SKM-1 (cell line): Measurements from ENCODE around the gene PRR14.
"Not testable (repeated sequence)": the region's sequence is repeated elsewhere in the genome, so short reads cannot be mapped to it uniquely, and the experiment has no call there.

Experiments
- DNase-seq: peaks from one replicate; lab custom pipeline; 2025; ENCODE audit not compliant: unreplicated experiment; lab: John Stamatoyannopoulos, UW

PRR14 gene

DNA sequence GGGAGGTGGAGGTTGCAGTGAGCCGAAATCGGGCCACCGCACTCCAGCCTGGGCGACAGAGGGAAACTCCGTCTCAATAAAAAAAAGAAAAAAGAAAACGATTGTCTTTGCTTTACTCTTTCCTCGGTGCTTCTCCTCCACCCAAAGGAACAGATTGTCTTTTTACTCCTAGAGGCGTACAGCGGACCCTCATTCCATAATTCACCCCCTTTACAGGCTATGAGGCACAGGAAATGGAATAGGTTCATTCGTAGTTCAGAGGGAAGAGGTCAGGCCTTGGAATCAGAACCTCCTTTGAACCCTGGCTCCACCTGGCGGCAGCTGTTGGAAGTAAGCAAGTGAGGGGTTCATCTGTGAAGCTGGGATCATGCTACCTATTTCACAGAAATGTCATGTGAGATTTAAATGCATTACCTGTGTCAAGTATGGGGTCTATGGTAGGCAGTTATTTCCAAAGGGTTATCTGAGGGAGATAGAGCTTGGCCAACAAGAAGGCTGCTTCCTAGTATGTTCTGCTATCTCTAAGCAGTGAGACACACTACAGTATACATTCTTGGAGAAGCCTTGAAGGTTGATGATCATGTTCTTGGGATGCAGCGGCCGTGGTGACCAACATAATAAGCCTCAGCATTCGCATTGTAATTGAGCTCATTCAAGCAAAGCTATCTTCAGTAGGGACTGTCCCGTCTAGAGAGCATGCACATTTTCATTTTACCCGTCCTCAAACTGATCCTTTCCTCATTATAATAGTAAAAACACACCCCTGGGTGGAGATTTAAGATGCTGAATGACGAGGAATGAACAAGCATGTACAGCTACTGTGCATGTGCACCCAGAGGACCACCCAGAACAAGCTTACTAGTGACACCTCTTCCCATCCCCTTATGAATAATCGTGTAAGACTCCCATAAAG is 21.9 kb upstream of the PRR14 start:
- peak; percentile 71 for DNase-seq

DNA sequence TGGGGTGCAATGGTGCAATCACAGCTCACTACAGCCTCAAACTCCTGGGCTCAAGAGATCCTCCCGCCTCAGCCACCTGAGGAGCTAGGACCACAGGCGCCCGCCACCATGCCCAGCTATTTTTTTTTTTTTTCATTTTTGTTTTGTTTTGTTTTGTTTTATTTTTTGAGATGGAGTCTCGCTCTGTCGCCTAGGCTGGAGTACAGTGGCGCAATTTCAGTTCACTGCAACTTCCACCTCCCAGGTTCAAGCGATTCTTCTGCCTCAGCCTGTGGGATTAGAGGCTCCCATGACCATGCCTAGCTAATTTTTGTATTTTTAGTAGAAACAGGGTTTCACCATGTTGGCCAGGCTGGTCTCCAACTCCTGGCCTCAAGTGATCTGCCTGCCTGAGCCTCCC is 18.3 kb upstream of the PRR14 start:
- DNase-seq: not testable (repeated sequence)

DNA sequence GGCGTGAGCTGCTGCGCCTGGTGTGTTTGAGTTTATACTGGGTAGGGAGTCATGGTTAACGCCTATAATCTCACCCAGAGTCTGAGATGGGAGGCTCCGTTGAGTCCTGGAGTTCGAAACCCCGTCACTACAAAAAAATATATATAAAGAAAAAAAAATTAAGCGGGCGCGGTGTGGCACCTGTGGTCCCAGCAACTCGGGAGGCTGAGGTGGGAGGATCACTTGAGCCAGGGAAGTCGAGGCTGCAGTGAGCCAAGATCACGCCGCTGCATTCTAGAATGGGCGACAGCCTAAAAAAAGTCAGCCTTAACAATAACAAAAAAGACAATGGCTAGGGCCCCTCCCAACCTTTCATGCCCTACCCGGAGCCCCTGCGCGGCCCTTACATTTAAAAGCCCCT is 17.2 kb upstream of the PRR14 start:
- DNase-seq: no peak

DNA sequence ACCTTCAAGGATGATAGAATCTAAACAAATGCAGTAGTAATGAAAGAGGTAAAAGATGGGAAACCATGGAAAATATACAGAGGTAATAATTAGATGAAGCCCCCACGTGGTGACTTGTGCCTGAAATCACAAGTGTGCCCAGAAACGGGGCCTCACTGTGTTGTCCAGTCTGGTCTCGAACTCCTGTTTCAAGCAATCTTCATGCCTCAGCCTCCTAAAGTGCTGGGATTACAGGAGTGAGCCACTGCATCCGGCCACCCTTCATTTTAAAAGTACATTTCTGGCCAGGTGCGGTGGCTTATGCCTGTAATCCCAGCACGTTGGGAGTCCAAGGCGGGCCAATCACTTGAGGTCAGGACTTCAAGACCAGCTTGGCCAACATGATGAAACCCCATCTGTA is 14.2 kb upstream of the PRR14 start:
- DNase-seq: no peak

DNA sequence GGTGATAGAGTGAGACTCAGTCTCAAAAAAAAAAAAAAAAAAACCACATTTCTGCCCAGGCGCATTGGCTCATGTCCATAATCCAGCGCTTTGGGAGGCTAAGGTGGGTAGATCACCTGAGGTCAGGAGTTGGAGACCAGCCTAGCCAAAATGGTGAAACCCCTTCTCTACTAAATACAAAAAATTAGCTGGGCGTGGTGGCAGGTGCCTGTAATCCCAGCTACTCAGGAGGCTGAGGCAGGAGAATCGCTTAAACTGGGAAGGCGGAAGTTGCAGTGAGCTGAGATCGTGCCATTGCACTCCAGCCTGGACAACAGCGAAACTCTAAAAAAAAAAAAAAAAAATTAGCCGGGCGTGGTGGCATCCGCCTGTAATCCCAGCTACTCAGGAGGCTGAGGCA is 13.6 kb upstream of the PRR14 start:
- DNase-seq: not testable (repeated sequence)

DNA sequence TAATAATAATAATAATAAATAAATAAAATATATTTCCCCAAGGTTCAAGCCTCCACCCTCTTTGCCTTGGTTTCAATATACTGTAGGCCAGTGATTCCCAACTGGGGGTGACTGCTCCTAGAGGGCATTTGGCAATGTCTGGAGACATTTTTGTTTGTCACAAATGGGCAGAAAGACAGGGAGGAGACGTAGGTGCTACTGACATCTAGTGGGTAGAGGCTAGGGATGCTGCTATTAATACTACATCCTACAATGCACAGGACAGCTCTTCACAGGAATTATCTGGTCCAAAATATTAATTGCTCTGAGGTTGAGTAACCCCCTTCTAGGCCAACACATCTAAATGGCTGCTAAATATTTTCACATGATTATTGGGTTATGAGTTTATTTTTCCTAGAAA is 12.8 kb upstream of the PRR14 start:
- peak; percentile 48 for DNase-seq

DNA sequence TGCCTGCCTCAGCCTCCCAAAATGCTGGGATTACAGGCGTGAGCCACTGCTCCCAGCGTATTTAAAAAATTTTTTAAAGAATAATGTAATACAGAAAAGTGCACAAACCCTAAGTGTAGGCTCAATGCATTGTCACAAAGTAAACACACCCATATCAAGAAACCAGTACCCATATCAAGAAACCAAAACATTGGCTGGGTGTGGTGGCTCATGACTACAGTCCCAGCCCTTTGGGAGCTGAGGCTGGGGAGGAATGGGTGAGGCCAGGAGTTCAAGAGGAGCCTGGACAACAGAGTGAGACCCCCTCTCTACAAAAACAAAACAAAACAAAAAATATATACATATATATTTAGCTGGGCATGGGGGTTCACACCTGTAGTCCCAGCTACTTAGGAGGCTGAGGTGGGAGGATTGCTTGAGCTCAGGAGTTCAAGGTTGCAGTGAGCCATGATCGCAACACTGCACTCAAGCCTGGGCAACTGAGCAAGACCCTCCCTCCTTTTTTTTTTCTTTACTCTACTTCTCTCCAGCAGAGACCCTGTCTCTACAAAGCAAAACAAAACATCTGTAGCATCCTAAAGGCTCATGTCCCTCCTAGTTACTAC is 9.3 kb upstream of the PRR14 start:
- no peak for DNase-seq

DNA sequence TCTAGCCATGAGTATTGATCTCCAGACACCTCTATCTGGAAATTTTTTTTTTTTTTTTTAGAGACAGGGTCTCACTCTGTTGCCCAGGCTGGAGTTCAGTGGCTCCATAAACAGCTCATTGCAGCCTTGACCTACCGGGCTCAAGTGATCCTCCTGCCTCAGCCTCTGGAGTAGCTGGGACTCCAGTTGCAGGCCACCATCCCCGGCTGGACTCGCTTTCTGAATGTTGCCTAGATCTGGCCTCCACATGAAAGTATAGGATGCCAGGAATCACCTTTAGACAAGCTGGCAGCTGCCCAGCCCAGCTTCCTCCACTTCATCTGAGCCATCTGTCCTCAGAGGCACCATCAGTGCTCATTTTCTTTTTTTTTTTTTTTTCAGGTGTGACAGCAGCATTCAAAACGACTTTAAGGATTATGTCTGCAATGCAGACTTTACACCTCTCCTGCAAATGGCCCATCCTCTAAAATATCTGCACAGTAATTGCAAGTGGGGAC is 6.4 kb upstream of the PRR14 start:
- DNase-seq: no peak

DNA sequence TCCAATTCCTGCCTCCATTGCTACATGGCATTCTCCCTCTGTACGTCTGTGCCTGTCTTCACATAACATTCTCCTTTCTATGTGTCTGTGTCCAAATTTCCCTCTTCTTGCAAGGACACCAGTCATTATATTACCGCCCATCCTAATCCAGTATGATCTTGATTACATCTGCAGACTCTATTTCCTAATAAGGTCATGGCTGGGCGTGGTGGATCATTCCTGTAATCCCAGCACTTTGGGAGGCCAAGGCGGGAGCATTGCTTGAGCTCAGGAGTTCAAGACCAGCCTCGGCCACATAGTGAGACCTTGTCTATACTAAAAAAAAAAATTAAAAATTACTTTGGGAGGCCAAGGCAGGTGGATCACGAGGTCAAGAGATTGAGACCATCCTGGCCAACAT is 5.0 kb upstream of the PRR14 start:
- DNase-seq: no peak

DNA sequence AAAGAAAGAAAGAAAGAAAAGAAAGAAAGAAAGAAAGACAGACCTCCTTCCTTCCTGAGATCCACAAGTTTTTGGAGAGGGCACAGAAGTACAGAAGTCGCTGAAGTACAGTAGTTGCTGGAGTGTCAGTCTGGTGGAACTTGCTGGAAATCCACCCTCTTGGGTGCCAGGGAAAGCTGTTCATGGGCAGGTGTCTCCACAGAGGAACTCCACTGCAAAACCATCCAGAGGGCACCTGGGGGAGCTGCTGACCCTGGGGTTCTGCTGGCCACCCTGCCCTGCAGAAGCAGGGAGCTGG is 3.5 kb upstream of the PRR14 start:
- no peak for DNase-seq

DNA sequence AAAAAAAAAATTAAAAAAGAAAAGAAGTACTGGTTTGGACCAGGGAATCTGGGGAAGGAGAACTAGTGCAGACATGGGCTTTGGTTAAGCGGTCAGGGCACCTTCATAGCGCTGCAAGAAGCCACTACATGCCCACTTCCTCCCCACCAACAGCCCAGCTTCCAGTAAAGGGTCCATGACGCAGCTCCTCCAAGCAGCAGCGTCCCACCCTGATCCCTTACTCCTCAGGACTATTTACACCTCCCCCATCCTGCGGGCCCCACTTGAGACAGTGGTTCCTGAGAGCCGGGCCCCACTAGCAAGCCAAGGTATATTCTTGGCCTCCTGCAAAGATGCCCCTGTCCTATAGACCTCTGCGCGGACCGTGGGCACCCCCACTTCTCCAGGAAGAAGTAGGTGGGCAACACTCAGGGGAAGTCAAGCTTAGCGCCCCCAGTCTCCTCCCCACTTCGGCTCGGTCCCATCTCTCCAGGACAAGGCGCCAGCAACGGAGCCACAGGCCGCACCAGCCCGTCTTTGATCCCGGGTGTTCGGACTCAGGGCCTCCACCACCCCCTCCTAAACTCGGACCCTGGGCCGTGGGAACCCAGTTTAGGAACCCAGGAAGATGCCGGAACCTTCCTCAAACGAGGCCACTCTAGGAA is 913 bp upstream of the PRR14 start:
- DNase-seq: no peak

DNA sequence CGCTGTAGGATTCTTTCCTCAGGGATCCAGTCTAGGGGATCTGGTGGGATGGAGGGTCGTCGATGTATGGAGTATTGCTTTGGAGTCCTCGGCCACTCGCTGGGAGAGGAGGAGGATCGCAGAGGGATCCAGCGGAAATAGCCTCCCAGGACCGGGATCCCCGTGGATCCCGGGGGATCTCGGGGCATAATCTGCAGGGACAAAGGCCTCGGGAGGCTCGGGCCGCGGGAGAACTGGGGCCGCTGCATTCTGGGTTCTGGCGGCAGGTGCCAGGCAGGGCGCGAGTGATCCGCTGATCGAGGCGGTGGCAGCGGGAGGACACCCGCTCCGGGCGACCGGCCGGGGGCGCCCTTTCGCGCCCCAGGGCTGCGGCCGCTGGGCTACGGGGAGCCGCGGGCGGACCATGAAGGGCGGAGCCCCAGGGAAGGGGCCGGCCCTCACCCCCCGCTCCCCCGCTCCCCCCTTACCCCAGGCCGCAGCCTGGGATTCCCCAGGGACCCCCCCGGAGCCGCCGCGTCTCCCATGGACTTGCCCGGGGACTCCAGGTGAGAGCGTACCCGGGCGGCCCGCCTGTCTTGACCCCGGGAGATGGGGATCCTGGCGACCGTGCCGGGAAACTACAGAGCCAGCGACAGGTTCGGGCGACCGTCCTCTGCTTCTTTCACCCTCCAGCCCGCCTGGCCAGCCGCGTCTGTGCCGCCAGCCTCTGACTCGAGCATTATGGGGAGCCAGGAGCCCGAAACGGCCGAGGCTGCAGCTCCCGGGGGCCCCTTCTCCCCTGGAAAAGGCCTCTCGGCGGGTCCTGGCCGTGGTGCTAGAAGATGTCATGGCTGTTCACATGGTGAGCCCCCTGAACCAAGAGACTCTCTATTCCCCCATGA is 604 bp downstream of the PRR14 start:
- DNase-seq: peak; percentile 54

DNA sequence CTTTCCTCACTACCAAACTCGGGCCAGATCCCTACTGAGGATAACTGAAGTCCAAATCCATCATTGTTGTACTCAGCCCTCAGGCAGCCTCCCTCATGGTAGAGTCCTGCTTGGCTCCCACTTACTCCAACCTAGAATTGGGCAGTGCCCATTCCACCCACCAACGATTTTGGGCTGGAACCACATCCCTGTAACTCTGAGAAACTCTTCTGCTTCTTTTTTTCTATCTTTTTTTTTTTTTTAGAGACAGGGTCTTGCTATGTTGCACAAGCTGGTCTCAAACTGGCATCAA is 1.2 kb downstream of the PRR14 start:
- no peak for DNase-seq

DNA sequence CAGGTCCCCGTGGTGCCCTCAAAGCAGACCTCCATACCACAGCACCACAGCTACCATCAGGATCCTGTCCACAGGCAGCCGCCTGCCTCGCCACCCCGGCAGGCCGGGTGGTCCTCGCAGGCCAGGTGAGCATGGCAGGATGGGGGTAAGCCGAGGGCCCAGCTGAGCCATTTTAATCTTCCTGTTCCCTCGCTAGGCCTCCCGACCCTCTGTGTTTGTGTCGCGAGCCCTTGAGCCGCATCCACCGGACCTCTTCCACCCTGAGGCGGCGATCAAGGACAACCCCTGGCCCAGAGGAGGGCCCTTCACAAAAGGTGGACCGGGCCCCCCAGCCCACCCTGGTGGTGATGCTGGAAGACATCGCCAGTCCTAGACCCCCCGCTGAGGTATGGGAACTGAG is 2.0 kb downstream of the PRR14 start:
- no peak for DNase-seq

DNA sequence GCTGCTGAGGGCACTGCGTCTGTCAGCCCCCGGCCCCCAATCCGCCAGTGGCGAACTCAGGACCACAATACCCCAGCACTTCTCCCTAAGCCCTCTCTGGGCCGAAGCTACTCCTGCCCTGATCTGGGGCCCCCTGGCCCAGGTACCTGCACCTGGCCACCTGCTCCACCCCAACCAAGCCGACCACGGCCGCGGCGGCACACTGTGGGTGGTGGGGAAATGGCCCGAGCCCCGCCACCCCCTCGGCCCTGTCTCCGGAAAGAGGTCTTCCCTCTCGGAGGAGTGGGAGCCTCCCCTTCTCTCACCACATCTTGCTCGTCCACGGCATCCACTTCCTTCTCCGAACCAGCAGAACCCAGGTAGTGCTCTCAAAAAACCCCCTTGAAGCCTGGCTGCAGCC is 4.1 kb downstream of the PRR14 start:
- DNase-seq: no peak

DNA sequence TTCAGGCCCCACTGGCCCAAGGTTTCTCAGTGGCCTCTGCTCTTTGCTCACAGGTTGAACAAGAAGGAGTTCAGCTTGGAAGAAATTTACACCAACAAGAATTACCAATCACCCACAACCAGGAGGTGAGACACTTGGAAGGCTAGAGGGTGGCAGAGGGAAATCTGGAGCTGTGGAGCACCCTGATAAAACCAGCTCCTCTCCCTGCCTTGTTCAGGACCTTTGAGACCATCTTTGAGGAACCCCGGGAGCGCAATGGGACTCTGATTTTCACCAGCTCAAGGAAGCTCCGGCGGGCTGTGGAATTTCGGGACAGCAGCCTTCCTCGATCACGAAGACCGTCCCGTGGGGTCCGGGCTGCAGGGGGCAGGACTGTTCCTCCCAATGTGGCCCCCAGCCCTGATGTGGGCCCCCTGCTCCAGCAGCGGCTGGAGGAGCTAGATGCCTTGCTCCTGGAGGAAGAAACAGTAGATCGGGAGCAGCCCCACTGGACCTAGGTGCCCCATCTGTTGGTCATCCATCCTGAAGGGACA is 5.1 kb downstream of the PRR14 start:
- DNase-seq: no peak

DNA sequence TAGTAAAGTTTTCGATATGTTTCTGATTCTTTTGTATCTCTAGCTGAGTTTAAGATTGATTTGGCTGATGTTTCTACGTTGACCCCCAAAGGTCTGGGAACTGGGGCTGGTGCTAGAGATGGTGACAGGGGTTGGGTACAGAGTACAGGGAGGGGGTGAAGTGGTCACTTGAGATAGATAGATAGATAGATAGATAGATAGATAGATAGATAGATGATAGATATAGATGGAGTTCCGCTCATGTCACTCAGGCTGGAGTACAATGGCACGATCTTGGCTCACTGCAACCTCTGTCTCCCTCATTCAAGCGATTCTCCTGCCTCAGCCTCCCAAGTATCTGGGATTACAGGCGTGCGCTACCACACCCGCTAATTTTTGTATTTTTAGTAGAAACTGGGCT is 5.6 kb downstream of the PRR14 start:
- no peak for DNase-seq

DNA sequence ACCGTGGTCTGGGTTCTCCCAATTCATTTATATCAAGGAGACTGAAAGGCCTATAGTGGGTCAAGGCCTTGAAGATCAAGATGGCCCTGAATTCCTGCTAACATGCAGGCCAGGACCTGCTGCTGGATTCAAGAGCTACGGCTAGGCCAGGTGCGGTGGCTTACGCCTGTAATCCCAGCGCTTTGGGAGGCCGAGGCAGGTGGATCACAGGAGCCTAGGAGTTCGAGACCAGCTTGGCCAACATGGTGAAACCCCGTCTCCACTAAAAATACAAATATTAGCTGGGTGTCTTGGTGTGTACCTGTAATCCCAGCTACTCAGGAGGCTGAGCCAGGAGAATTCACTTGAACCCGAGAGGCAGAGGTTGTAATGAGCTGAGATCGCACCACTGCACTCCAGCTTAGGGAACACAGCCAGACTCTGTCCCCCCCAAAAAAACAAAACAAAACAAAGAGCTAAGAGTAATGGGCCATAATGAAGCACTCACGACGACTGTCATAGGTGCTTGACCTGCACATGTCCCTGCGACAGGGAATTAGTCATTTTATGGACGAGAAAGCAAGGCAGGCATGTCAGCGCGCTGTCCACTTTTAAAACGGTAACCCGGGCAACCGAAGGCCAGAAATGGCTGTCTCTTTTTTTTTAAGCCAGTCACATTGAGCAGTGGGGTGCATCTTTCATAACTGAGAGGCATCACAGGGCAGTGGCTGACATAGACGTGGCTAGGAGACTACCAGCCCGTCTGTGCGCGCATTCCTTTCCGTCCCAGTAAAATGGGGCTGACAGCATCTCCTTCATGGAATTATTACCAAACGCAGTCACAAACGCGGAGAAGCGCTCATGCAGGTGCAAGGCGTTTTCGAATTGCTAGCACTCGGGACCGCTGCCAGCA is 6.5 kb downstream of the PRR14 start:
- no peak for DNase-seq

DNA sequence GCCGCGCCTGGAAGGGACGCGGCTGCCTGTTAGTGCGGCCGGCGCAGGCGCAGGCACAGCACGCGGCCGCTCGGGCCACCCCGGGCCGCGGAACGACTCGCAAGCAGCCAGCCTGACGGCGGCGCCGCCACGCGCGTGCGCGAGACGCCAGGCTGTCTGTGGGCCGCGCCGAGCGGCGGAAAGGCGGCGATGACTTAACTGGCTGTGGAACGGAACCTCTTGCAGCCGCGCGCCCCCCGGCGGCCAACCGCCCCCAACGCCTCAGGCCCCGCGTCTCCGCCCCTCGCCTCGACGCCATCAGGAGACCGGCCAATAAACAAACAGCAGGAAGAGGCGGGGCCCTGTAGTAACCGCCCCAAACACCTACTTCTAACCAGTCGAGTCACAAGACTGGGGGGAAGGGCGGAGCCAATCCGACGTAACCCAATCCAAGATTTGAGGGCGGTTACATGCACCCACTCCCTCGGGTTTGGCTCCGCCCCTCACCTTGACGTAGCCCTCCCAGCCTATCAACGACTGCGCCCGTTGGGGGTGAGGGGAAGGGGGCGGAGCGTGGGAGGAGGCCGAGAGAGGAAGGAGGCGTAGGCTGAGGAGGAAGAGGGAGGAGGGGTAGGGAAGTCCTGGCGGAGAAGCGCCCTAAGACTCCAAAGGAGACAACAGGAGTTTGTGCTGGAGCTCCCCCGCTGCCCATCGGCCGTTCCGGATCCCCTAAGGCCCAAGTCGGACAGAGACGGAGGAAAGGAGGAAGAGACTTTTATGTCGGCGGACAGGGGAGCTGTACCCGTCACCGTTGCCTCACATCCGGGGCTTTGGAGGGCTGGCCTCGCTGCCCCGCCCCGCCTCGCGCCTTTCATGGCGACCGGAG is 7.3 kb downstream of the PRR14 start, which contains the start of gene FBRS:
Gene FBRS (plus strand): TSS at position 566 of the 865 bp plus-strand sequence. CDS start 1,088 bp downstream, outside the sequence.
- peak; percentile 99 for DNase-seq
